Neural progenitor cell (in vitro differentiated cells): ENCODE results near the gene TCP11L1.

Experiments
- EZH2 ChIP-seq: fragments of 200-600 bp; sonication (generic); IDR thresholded peaks from 2 replicates; pipeline ENCODE4 v1.6.1; 2017; ENCODE audit warnings: antibody characterized with exemption, mild to moderate bottlenecking, moderate library complexity
- EZH2phosphoT487 ChIP-seq: fragments of 200-600 bp; sonication (generic); IDR thresholded peaks from 2 replicates; pipeline ENCODE4 v1.6.1; 2017; ENCODE audit warnings: antibody characterized with exemption
- TF ChIP-seq, protein P1 (sequence below): fragments of 200-600 bp; sonication (generic); IDR thresholded peaks from 2 replicates; pipeline ENCODE4 v1.5.1; 2017; ENCODE audit warnings: antibody characterized with exemption, mild to moderate bottlenecking

DNA sequence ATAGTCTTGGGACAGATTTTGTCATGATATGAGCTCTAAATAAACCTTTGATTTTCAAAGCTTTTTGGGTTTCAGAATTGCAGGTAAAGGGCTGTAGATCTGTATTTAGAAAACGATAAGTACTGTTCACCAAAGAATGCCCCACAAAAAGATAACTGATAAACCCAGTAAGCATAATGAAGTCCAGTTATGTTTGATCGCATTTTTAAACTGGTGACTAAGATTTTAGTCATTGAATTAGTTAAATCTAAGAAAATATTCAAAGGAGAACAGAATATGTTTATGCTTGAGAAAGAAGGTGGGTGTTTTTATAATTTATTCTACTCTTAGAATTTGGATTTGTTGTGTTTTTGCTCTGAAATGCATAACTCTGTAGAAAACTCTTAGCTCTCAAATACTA lies 12.1 kb upstream of the TCP11L1 start:
- TF ChIP-seq, protein P1, sequence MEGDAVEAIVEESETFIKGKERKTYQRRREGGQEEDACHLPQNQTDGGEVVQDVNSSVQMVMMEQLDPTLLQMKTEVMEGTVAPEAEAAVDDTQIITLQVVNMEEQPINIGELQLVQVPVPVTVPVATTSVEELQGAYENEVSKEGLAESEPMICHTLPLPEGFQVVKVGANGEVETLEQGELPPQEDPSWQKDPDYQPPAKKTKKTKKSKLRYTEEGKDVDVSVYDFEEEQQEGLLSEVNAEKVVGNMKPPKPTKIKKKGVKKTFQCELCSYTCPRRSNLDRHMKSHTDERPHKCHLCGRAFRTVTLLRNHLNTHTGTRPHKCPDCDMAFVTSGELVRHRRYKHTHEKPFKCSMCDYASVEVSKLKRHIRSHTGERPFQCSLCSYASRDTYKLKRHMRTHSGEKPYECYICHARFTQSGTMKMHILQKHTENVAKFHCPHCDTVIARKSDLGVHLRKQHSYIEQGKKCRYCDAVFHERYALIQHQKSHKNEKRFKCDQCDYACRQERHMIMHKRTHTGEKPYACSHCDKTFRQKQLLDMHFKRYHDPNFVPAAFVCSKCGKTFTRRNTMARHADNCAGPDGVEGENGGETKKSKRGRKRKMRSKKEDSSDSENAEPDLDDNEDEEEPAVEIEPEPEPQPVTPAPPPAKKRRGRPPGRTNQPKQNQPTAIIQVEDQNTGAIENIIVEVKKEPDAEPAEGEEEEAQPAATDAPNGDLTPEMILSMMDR: no peak
- TF ChIP-seq EZH2phosphoT487 (no peak), EZH2 (no peak)
